Endothelial cell of umbilical vein (primary cell): ENCODE data around the gene PTPRO. TPM values are rescaled to one million over a fixed set of nuclear protein-coding genes. Genes with fewer than 3 reads are reported as not detected.

Experiments used
- BruUV-seq: library from RNA; stranded (reverse); fragments of 400-500 nt; replicated peaks from 2 replicates; lab custom pipeline; 2021; lab: Mats Ljungman, UMichigan
- CTCF ChIA-PET: fragments of 300-600, 350-600 bp; sonication (Branson Sonifier 250); formaldehyde crosslinking; loops from one replicate; lab custom pipeline; 2021; ENCODE audit warnings: antibody characterized with exemption, inconsistent platforms; lab: Charles Lee
- POLR2A ChIA-PET: fragments of 300-600, 350-600 bp; sonication (Branson Sonifier 250); formaldehyde crosslinking; loops from one replicate; lab custom pipeline; 2021; ENCODE audit warnings: antibody characterized with exemption, inconsistent platforms; lab: Charles Lee
- DNase-seq: peaks from one replicate; pipeline ENCODE4 v3.0.0-alpha.2; 2011; ENCODE audit warnings: low read depth, low spot score
- FAIRE-seq: peaks from 2 replicates; lab custom pipeline; 2011; peaks lifted over from hg19 to GRCh38; lab: Jason Lieb, UNC
- H2AFZ ChIP-seq: 2 replicates; pipeline ENCODE4 v1.6.0; 2012; ENCODE audit warnings: low read depth, low read length, control low read depth, inconsistent platforms
- H3K27ac ChIP-seq: 2 replicates; pipeline ENCODE4 v1.5.1; 2011; ENCODE audit warnings: low read depth, mild to moderate bottlenecking, control low read depth, low read length, moderate library complexity; ENCODE audit not compliant: insufficient read depth
- H3K27me3 ChIP-seq, 2 experiments: 2 replicates each; pipeline versions ENCODE4 v1.6.0 to v1.6.1; 2011; ENCODE audit warnings: low read length in 2 of 2, mixed read lengths in 1 of 2; ENCODE audit not compliant: control insufficient read depth in 2 of 2, insufficient read depth in 2 of 2
- H3K36me3 ChIP-seq, 2 experiments: 2 replicates in 1 of 2; 3 replicates in 1 of 2; pipeline ENCODE4 v1.5.1; 2011; ENCODE audit warnings: low read length in 2 of 2, mild to moderate bottlenecking in 1 of 2, moderate library complexity in 1 of 2; ENCODE audit not compliant: control insufficient read depth in 2 of 2, insufficient read depth in 2 of 2; ENCODE audit errors: extremely low read depth in 1 of 2
- H3K4me1 ChIP-seq: 3 replicates; pipeline ENCODE4 v1.5.1; 2011; ENCODE audit warnings: mild to moderate bottlenecking, low read length; ENCODE audit not compliant: control insufficient read depth, insufficient read depth; ENCODE audit errors: extremely low read depth
- H3K4me2 ChIP-seq: 2 replicates; pipeline ENCODE4 v1.6.1; 2011; ENCODE audit warnings: low read length, control low read depth, mixed read lengths; ENCODE audit not compliant: insufficient read depth
- H3K4me3 ChIP-seq, 3 experiments: fragments of 200-600 bp in 1 of 3; sonication (generic), shearing (Covaris generic) in 1 of 3; replicated peaks in 1 of 3; 2 replicates each; pipeline ENCODE4 v1.5.1; 2011 to 2016; ENCODE audit warnings: control low read depth in 3 of 3, low read length in 3 of 3, mild to moderate bottlenecking in 2 of 3, inconsistent platforms in 1 of 3, low read depth in 1 of 3, moderate library complexity in 1 of 3; ENCODE audit not compliant: insufficient read depth in 1 of 3
- H3K79me2 ChIP-seq: 2 replicates; pipeline ENCODE4 v1.6.0; 2012; ENCODE audit warnings: low read length, inconsistent platforms; ENCODE audit not compliant: control insufficient read depth, insufficient read depth
- H3K9ac ChIP-seq: replicated peaks from 2 replicates; pipeline ENCODE3; 2011; ENCODE audit warnings: low read length, control low read depth; ENCODE audit not compliant: insufficient read depth; ENCODE audit errors: extremely low read depth
- H3K9me1 ChIP-seq: replicated peaks from 3 replicates; pipeline ENCODE4 v1.6.0; 2011; ENCODE audit warnings: mild to moderate bottlenecking, low read length; ENCODE audit not compliant: control insufficient read depth, insufficient read depth; ENCODE audit errors: extremely low read depth
- H3K9me3 ChIP-seq: replicated peaks from 2 replicates; pipeline ENCODE4 v1.5.1; 2012; ENCODE audit warnings: low read length, inconsistent platforms; ENCODE audit not compliant: control insufficient read depth, insufficient read depth
- H4K20me1 ChIP-seq: replicated peaks from 2 replicates; pipeline ENCODE3; 2011; ENCODE audit warnings: mild to moderate bottlenecking, low read length; ENCODE audit not compliant: control insufficient read depth, insufficient read depth; ENCODE audit errors: extremely low read depth
- CTCF ChIP-seq, 2 donors: IDR thresholded peaks; 1 replicate in 1 of 2; 2 replicates in 1 of 2; pipeline ENCODE4 v1.5.1; 2011; ENCODE audit warnings: low read length in 2 of 2, mild to moderate bottlenecking in 2 of 2, moderate library complexity in 2 of 2, control low read depth in 1 of 2, inconsistent platforms in 1 of 2, low read depth in 1 of 2; ENCODE audit not compliant: insufficient read depth in 1 of 2; ENCODE audit errors: extremely low read depth in 1 of 2
- EZH2 ChIP-seq: IDR thresholded peaks from 2 replicates; pipeline ENCODE4 v1.6.1; 2012; ENCODE audit warnings: borderline replicate concordance, low read depth, mild to moderate bottlenecking, moderate library complexity, low read length, inconsistent platforms; ENCODE audit not compliant: severe bottlenecking
- FOS ChIP-seq: IDR thresholded peaks from 2 replicates; pipeline ENCODE4 v1.6.1; 2011; ENCODE audit warnings: mild to moderate bottlenecking, low read length, moderate library complexity, borderline replicate concordance; ENCODE audit not compliant: insufficient read depth
- GATA2 ChIP-seq: IDR thresholded peaks from 2 replicates; pipeline ENCODE4 v1.7.0; 2011; ENCODE audit warnings: low read depth, mild to moderate bottlenecking, moderate library complexity, mixed read lengths, low read length; ENCODE audit not compliant: insufficient read length, insufficient read depth
- JUN ChIP-seq: IDR thresholded peaks from 2 replicates; pipeline ENCODE4 v1.6.1; 2011; ENCODE audit warnings: borderline replicate concordance, low read depth; ENCODE audit not compliant: insufficient read length, insufficient read depth
- MAX ChIP-seq: IDR thresholded peaks from 2 replicates; pipeline ENCODE4 v1.6.1; 2011; ENCODE audit not compliant: insufficient read depth, insufficient read length
- MYC ChIP-seq: IDR thresholded peaks from one replicate; pipeline ENCODE4 v1.6.1; 2011; ENCODE audit warnings: mild to moderate bottlenecking, low read depth, low read length
- POLR2A ChIP-seq: IDR thresholded peaks from 2 replicates; pipeline ENCODE4 v1.6.1; 2012; ENCODE audit warnings: low read depth, mild to moderate bottlenecking, control low read depth, low read length
- POLR2AphosphoS5 ChIP-seq: IDR thresholded peaks from 2 replicates; pipeline ENCODE4 v1.6.1; 2012; ENCODE audit warnings: low read depth, mild to moderate bottlenecking, control low read depth, low read length, moderate library complexity; ENCODE audit not compliant: insufficient read depth
- dilution Hi-C: fragments of 300-500 bp; cut with MboI; formaldehyde crosslinking; loops from one replicate; pipeline ENCODE4 v1.15.0; 2019; ENCODE audit warnings: low sequenced_read_pairs; ENCODE audit not compliant: extremely low pct_ligation_motif_present
- intact Hi-C: fragments of 100-400 bp; cut with micrococcal nuclease; formaldehyde crosslinking; loops from one replicate; pipeline ENCODE4 v1.10.0; 2022
- polyA plus RNA-seq, 4 experiments: library from polyadenylated mRNA; depleted of rRNA in 3 of 4; stranded (reverse) in 3 of 4; unstranded in 1 of 4; fragments of >200 nt; gene quantifications; 2 replicates each; pipeline versions ENCODE4 v1.2.1 to v1.2.3, GENCODE V29; 2011 to 2012; ENCODE audit warnings: missing spikeins in 1 of 4
- total RNA-seq: library from RNA; stranded (reverse); gene quantifications from 2 replicates; pipeline ENCODE4 v1.2.3, GENCODE V29; 2021

The PTPRO gene
- total and polyA plus RNA-seq, 2 donors (not counting 3 experiments of a cell fraction or from before 2014, with no cell fraction given), result not detected

GRCh38 chr12:15574353-15574752 is 252.0 kb downstream of the PTPRO start:
- POLR2A ChIA-PET, result no interaction called here
- intact Hi-C loops, result no loop called here
- H3K4me3 ChIP-seq, result no peak overlapping the region
- CTCF ChIA-PET, result interaction anchor here (1.0 to 2.1 kb wide), 5 partner anchors 10 to 42 kb away, joined by 3 to 16 read pairs (median 3); no protein-coding TSS in a partner anchor
- H3K9ac ChIP-seq, result no peak overlapping the region
- peaks cover 0 to 2% of the 10 kb centered on the region in 2 experiments for H3K27me3 ChIP-seq
- no peaks in the 10 kb centered on the region for H4K20me1 ChIP-seq
- TF ChIP-seq POLR2A (no peak), EZH2 (no peak), GATA2 (no peak), CTCF (IDR thresholded peaks at IDR 0.05; ENCODE audit: extremely low read depth in 1 of 2, insufficient read depth in 1 of 2, low read depth in 1 of 2, low read length in 2 of 2) (no peak), MAX (no peak), JUN (no peak), FOS (no peak), MYC (no peak), POLR2AphosphoS5 (no peak)
- H3K4me2 ChIP-seq, result no peak overlapping the region
- DNase-seq (no peak), FAIRE-seq (peak; percentile 35)
- no peaks in the 10 kb centered on the region for H3K9me1 ChIP-seq
- H3K36me3 ChIP-seq, result no peaks in the 10 kb centered on the region
- dilution Hi-C loops, result no loop called here
- no peaks in the 10 kb centered on the region for H3K9me3 ChIP-seq
- H3K79me2 ChIP-seq, result no peaks in the 10 kb centered on the region
- H3K27ac ChIP-seq, result no peak overlapping the region
- H3K4me1 ChIP-seq, result no peaks in the 10 kb centered on the region
- H2AFZ ChIP-seq, result no peak overlapping the region
- no TSS peak for BruUV-seq
